Breast epithelium (tissue), 3 donors: ENCODE measurements around the gene SPTB.

Experiments used
- POLR2A ChIP-seq: fragments of 450-650 bp; IDR thresholded peaks from one replicate; pipeline ENCODE4 v1.6.1; 2016; ENCODE audit warnings: antibody characterized with exemption, mild to moderate bottlenecking, moderate library complexity
- TF ChIP-seq, protein P1 (sequence below), 3 donors: fragments of 450-650 bp; IDR thresholded peaks; one replicate each; pipeline ENCODE4 v1.5.1; 2016 to 2017; ENCODE audit warnings: antibody characterized with exemption in 3 of 3, mild to moderate bottlenecking in 3 of 3, moderate library complexity in 3 of 3

GRCh38 chr14:64720131-64720576 lies 159.6 kb downstream of the SPTB start:
- TF ChIP-seq, protein P1, sequence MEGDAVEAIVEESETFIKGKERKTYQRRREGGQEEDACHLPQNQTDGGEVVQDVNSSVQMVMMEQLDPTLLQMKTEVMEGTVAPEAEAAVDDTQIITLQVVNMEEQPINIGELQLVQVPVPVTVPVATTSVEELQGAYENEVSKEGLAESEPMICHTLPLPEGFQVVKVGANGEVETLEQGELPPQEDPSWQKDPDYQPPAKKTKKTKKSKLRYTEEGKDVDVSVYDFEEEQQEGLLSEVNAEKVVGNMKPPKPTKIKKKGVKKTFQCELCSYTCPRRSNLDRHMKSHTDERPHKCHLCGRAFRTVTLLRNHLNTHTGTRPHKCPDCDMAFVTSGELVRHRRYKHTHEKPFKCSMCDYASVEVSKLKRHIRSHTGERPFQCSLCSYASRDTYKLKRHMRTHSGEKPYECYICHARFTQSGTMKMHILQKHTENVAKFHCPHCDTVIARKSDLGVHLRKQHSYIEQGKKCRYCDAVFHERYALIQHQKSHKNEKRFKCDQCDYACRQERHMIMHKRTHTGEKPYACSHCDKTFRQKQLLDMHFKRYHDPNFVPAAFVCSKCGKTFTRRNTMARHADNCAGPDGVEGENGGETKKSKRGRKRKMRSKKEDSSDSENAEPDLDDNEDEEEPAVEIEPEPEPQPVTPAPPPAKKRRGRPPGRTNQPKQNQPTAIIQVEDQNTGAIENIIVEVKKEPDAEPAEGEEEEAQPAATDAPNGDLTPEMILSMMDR (IDR thresholded peaks at IDR 0.05) = no peak
- peak; percentile 23 for TF ChIP-seq POLR2A
